Measurements from ENCODE around the gene LAG3.
A peak's percentile ranks its signal among the peaks of the same experiment; 100 is the strongest.

The LAG3 gene

DNA sequence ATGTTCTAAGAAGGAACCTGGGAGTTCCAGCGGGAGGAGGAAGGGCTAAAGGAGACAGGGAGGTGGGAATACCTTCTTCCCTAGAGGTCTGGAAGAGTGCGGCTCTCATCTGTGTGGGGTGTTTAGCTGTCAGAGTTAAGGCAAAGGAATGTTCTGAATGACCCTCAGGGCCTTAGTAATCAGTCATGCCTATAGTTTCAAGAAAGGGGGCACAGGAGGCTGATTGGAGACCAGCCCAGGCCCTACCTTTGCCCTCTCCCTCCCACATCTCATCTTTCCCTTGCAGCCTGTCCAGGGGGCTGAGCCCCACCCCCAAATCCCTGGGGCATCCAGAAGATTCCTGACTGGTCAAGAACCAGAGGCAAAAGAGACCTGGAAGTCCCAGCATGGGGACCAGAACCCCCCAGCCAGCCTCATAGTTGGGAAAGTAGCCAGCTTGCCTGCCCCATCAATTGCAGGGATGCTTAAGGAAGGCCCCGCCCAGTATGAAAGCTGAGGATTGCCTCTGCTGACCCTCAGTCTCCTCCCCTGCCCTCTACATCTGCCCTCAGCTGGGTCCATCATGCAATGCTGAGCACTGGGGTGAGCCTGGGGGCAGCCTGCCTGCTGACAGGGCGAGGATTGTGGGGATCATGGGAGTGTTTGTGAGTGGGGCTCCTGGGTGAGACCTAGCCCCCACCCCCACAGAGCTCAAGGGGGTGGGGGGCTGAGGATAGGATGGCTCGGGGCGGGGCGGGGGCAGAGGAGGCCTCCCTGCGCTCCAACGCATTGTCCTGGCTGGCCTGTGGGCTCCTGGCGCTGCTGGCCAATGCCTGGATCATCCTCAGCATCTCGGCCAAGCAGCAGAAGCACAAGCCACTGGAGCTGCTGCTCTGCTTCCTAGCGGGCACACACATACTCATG is 51.1 kb downstream of the LAG3 start:
- no peak for DNase-seq (ENCODE audit: low read depth)

DNA sequence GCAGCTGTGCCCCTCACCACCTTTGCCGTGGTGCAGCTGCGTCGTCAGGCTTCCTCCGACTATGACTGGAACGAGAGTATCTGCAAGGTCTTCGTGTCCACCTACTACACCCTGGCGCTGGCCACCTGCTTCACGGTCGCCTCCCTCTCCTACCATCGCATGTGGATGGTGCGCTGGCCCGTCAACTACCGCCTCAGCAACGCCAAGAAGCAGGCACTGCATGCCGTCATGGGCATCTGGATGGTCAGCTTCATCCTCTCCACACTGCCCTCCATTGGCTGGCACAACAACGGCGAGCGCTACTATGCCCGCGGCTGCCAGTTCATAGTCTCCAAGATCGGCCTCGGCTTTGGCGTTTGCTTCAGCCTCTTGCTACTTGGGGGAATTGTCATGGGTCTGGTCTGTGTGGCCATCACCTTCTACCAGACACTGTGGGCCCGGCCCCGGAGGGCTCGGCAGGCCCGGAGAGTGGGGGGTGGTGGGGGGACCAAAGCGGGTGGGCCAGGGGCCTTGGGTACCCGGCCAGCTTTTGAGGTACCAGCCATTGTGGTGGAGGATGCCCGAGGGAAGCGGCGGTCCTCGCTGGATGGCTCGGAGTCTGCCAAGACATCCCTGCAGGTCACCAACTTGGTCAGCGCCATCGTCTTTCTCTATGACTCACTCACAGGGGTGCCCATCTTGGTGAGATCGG is 51.9 kb downstream of the LAG3 start:
- no peak for DNase-seq (ENCODE audit: low read depth)

DNA sequence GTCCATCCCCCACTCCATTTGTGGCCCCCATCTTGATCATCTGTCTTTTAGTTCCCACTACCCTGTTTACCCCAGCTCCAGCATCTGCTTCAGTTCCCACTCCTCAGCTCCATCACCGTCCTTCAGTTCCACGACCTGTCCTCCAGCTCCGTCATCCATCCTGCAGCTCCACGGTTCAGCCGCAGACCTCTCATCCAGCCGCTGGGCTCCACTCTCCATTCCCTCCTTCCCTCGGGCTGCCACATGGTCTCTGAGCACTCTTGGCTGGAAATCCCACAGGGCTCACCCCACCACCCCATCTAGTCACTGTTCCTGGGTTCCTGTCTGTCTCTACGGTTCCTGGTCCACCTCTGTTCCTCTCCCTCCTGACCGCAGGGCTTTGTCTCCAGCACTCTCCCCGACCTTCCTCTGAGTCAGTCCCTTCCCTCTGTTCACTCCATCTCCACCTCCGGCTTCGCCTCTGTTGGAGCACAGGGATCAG is 52.6 kb downstream of the LAG3 start:
- DNase-seq (ENCODE audit: low read depth), result no peak

DNA sequence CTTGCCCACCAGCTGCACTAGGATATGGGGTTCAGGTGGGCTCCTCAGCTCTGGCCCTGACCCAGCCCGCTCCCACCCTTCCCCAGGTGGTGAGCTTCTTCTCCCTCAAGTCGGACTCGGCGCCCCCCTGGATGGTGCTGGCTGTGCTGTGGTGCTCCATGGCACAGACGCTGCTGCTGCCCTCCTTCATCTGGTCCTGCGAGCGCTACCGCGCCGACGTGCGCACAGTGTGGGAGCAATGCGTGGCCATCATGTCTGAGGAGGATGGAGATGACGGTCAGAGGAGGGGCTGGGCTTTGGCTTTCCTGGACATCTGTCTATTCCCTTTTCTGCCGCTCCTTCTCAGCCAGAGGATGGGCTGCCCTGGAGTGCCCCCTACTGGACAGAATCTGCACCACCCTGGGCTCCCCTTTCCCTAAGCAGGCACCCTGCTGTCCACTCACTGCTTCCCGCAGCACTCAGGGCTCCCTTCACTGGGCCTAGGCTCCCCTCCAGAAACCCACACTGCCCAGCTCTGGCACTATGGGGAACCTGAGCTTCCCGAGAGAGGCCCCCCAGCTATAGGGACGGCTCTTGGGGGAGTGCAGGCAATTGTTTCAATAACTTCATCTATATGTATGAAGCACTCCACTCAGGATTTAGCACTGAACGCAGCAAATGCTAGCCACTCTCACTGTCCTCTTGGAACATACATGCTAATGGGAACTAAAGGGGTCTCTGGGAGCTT is 53.2 kb downstream of the LAG3 start:
- peak; percentile 66 for DNase-seq (ENCODE audit: low read depth)

DNA sequence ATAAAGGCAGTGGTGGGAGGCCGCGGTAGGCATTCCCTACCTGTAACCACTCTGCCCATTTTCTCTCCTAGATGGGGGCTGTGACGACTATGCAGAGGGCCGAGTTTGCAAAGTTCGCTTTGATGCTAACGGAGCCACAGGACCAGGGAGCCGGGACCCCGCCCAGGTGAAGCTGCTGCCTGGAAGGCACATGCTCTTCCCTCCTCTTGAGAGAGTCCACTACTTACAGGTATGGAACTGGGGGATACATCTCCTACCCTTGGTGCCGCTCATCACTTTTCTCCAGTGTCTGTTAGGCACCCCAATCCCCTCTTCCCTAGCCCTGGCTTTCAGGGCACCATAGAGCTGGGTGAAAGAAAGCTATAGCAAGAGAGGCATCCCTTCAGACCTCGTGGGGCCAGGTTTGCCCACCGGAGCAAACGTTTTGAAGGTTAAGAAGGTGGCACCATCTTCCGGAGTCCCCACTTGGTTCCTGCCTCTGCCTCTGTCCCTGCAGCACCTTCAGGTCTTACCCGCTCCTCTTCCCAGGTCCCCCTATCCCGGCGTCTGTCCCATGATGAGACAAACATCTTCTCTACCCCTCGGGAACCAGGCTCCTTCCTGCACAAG is 53.9 kb downstream of the LAG3 start:
- no peak for DNase-seq (ENCODE audit: low read depth)

DNA sequence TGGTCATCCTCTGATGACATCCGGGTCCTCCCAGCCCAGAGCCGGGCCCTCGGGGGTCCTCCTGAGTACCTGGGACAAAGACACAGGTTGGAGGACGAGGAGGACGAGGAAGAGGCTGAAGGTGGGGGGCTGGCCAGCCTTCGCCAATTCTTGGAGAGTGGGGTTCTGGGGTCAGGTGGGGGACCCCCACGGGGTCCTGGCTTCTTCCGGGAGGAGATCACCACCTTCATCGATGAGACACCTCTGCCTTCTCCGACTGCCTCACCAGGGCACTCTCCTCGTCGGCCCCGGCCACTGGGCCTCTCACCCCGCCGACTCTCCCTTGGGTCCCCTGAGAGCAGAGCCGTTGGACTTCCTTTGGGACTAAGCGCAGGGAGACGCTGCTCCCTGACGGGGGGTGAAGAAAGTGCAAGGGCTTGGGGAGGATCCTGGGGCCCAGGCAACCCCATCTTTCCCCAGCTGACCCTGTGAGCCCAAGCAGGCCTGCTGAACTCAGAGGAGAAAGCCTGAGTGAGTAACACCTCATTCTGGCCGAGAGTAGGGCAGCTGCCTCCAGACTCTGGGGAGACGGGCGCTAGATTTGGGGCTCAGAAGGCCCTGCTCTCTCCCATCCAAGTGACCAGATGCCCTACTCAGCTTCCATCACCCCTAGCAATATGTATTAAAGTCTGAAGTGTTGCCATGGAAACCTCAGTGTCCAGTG is 54.6 kb downstream of the LAG3 start:
- DNase-seq (ENCODE audit: low read depth), result no peak

DNA sequence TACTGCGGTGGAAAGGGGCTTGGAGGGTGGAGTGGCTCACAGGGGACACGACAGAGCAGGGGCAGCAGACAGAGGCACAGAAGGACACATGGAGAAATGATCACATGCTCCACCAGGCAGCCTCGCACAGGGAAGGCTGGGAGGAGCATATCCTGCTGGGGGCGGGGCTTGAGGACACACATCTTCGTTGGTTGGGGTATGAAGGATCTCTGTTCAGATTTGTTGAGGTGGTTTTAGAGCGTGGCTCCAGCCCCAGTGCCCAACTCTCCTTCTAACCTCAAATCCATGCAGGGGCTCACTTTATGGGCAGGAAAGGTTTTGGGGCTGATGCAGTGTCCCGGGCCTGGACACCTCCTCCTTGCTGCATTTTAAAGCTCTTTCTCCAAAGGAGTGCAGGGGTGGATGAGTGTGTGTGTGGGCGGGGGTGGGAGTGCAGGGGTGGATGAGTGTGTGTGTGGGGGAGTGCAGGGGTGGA is 55.2 kb downstream of the LAG3 start:
- DNase-seq (ENCODE audit: low read depth), result peak; percentile 23
